GM21825 (cell line): Measurements from ENCODE around the gene RPL38.

ENCODE experiments used
- ATAC-seq: cut with Tn5 transposase; IDR thresholded peaks from one replicate; pipeline ENCODE4 v1.9.1; 2021; ENCODE audit warnings: mild to moderate bottlenecking, moderate library complexity; ENCODE audit not compliant: unreplicated experiment

RPL38 gene

GRCh38 chr17:74245145-74245831 lies 41.8 kb downstream of the RPL38 start:
- ATAC-seq, result no peak

DNA sequence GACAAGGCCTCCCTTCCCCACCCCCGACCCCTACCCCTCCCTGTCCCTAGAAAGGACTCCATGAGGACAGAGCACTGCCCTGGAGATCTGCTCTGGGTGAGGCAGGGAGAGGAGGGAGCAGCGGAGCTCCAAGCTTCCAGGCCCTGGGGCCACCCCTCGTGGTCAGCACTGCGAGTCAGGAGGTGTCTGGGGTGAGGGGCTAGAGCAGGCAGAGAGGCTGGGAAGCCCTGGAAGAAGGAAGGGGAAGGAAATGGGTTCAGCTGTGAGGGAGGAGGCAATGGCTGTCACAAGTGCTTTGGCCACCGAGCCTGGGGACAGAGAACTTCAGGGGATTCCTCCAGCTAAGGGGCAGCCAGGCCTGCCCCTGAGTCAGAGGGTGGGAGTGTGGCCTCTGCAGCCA lies 42.4 kb downstream of the RPL38 start:
- ATAC-seq, result no peak

GRCh38 chr17:74249590-74250270 lies 46.3 kb downstream of the RPL38 start:
- ATAC-seq, result no peak

DNA sequence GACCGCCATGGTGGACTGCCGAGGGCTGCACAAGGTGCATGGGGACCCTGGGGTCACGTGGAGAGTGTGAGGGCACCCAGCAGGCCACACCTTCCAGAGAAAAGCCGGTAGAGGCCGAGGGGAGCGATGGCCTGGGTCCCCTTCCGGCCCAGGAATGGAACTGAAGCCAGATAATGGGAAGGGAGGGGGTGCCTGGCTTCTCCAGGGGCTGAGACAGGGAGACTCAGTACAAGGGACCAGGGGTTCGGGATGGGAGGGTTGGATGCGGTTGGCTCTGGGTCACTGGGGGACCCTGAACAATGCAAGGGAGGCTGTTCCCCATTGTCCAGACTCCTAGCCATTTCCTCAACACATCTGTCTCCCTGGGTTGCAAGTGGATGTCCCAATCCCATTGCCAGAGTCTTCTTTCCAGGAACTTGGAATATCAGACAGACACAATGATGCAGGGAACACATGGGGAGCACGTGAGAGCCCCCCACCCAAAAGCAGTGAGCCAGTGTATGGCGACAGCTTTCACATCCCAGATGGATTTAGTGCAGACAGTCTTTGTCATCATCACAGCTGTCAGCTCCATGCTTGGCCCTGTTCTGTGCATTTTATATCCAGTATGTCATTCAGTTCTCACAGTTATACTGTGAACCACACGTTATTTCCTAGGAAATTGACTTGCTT lies 47.0 kb downstream of the RPL38 start:
- ATAC-seq, result no peak

DNA sequence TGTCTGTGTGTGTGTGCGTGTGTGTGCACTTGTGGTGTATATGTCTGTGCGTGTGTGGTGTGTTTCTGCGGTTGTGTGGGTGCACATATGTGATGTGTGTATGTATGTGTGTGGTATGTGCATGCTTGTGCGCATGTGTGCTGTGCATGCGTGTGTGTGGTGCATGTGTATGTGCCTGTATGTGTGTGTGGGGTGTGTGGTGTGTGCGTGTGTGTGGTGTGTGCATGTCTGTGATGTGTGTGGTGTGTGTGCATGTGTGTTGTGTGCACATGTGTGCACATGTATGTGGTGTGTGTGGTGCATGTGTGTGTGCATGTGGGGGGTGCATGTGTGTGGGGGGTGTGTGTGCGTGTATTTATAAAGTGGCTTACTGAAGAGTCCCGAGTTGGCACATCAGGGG lies 47.6 kb downstream of the RPL38 start:
- ATAC-seq, result no peak

GRCh38 chr17:74251569-74251968 lies 48.1 kb downstream of the RPL38 start:
- ATAC-seq, result no peak

DNA sequence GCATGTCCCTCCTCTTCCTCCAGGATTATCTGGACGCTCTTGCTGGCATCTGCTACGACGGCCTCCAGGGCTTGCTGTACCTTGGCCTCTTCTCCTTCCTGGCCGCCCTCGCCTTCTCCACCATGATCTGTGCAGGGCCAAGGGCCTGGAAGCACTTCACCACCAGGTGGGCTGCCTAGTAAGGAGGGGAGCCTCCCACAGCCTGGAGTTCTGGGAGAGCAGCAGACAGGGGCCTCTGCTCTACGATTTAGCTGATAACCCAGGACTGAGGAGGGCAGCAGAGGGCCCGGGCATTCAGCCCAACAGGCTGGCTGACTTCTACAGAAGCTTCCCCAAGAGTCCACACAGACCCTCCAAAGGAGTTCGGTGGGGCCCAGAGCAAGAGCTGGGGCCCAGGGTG lies 48.7 kb downstream of the RPL38 start:
- ATAC-seq, result no peak

- ATAC-seq, result no peak
These were observed 49.6 kb downstream of the RPL38 start for GRCh38 chr17:74253036-74253435.

GRCh38 chr17:74257311-74257710 lies 53.8 kb downstream of the RPL38 start:
- ATAC-seq, result no peak

- ATAC-seq, result no peak
These were observed 56.4 kb downstream of the RPL38 start for GRCh38 chr17:74259667-74260524.
